HepG2 (cell line): ENCODE data around the gene GLYATL1B. TPM values are rescaled to one million over a fixed set of nuclear protein-coding genes. Genes with fewer than 3 reads are reported as not detected.

Experiments used
- ATRX ChIP-seq: sonication (generic); formaldehyde crosslinking; IDR thresholded peaks from 2 replicates; pipeline ENCODE4 v1.4.0; 2020; ENCODE audit warnings: missing genetic modification reagents, borderline replicate concordance
- ERF ChIP-seq: IDR thresholded peaks from 2 replicates; pipeline ENCODE4 v1.6.1; 2018; ENCODE audit warnings: missing biosample characterization, missing genetic modification reagents
- GABPA ChIP-seq, 2 experiments: IDR thresholded peaks; 2 replicates each; pipeline ENCODE4 v1.6.1; 2011 to 2016; ENCODE audit warnings: low read depth in 2 of 2, low read length in 1 of 2, missing biosample characterization in 1 of 2, missing genetic modification characterization in 1 of 2
- KAT7 ChIP-seq: IDR thresholded peaks from 2 replicates; pipeline ENCODE4 v1.6.1; 2018; ENCODE audit warnings: borderline replicate concordance, missing compliant biosample characterization
- MAFG ChIP-seq: sonication (generic); formaldehyde crosslinking; IDR thresholded peaks from 2 replicates; pipeline ENCODE4 v1.5.1; 2020; ENCODE audit warnings: mild to moderate bottlenecking, missing genetic modification reagents
- NFATC3 ChIP-seq: sonication (generic); formaldehyde crosslinking; IDR thresholded peaks from 2 replicates; pipeline ENCODE4 v1.5.1; 2020; ENCODE audit warnings: mild to moderate bottlenecking, missing genetic modification reagents
- NONO ChIP-seq, 2 experiments: fragments of 450-650 bp in 1 of 2; sonication (generic) in 1 of 2; formaldehyde crosslinking in 1 of 2; IDR thresholded peaks in 1 of 2; conservative IDR thresholded peaks in 1 of 2; 2 replicates each; pipeline versions ENCODE4 v1.6.1 to v1.8.0; 2017 to 2022; ENCODE audit warnings: mild to moderate bottlenecking in 1 of 2, missing genetic modification reagents in 1 of 2, moderate library complexity in 1 of 2
- PHF20 ChIP-seq: sonication (generic); formaldehyde crosslinking; IDR thresholded peaks from 2 replicates; pipeline ENCODE4 v1.5.0; 2020; ENCODE audit warnings: mild to moderate bottlenecking, missing genetic modification reagents
- SRY ChIP-seq: sonication (generic); formaldehyde crosslinking; IDR thresholded peaks from 2 replicates; pipeline ENCODE4 v1.8.0; 2022; ENCODE audit warnings: mild to moderate bottlenecking, missing genetic modification reagents
- THYN1 ChIP-seq: sonication (generic); formaldehyde crosslinking; IDR thresholded peaks from 2 replicates; pipeline ENCODE4 v1.8.1; 2023; ENCODE audit warnings: low read depth, mild to moderate bottlenecking, moderate library complexity, missing genetic modification reagents, borderline replicate concordance
- U2AF1 ChIP-seq: fragments of 200-400 bp; formaldehyde crosslinking; optimal IDR thresholded peaks from 2 replicates; pipeline ENCODE3; 2017; ENCODE audit warnings: mild to moderate bottlenecking, low read depth, low read length
- ZBTB14 ChIP-seq: sonication (generic); formaldehyde crosslinking; IDR thresholded peaks from 2 replicates; pipeline ENCODE4 v1.4.0; 2020; ENCODE audit warnings: missing genetic modification reagents
- ZNF160 ChIP-seq: sonication (generic); formaldehyde crosslinking; IDR thresholded peaks from 2 replicates; pipeline ENCODE4 v1.8.0; 2022; ENCODE audit warnings: mild to moderate bottlenecking, inconsistent platforms, missing genetic modification reagents
- ZNF205 ChIP-seq: IDR thresholded peaks from 2 replicates; pipeline ENCODE4 v1.6.1; 2018; ENCODE audit warnings: missing biosample characterization, missing genetic modification reagents
- ZNF547 ChIP-seq: sonication (generic); formaldehyde crosslinking; IDR thresholded peaks from 2 replicates; pipeline ENCODE4 v1.5.1; 2020; ENCODE audit warnings: mild to moderate bottlenecking, missing genetic modification reagents
- polyA plus RNA-seq, 8 experiments: library from polyadenylated mRNA; depleted of rRNA in 3 of 8; stranded (reverse) in 7 of 8; unstranded in 1 of 8; fragments of >200 nt; fragmentation: Illumina TruSeq in 4 of 8; extraction: Trizol in 4 of 8; gene quantifications; 2 replicates each; pipeline versions ENCODE4 v1.2.1 to v1.2.3, GENCODE V29; 2011 to 2016; ENCODE audit warnings: low read depth in 4 of 8, missing spikeins in 1 of 8, mixed read lengths in 1 of 8; ENCODE audit not compliant: insufficient read depth in 1 of 8
- total RNA-seq, 5 experiments: library from RNA; depleted of rRNA; stranded (reverse); fragments of >200 nt; fragmentation: Illumina TruSeq; extraction: Trizol; gene quantifications; 2 replicates each; pipeline ENCODE4 v1.2.3, GENCODE V29; 2016; ENCODE audit warnings: low read depth in 1 of 5
- TF ChIP-seq, protein P1 (sequence below): sonication (generic); formaldehyde crosslinking; IDR thresholded peaks from 2 replicates; pipeline ENCODE4 v1.5.0; 2020; ENCODE audit warnings: missing genetic modification reagents, mild to moderate bottlenecking, borderline replicate concordance
- TF ChIP-seq, protein P2 (sequence below): sonication (generic); formaldehyde crosslinking; IDR thresholded peaks from 2 replicates; pipeline ENCODE4 v1.4.0; 2020; ENCODE audit warnings: mild to moderate bottlenecking, missing genetic modification reagents
- TF ChIP-seq, protein P3 (sequence below), 2 experiments: sonication (generic) in 1 of 2; formaldehyde crosslinking in 1 of 2; IDR thresholded peaks; 2 replicates each; pipeline versions ENCODE4 v1.4.0 to v1.6.1; 2016 to 2020; ENCODE audit warnings: borderline replicate concordance in 1 of 2, low read depth in 1 of 2, mild to moderate bottlenecking in 1 of 2, missing genetic modification reagents in 1 of 2

GLYATL1B gene
- total and polyA plus RNA-seq, 2 of the 13 experiments (the other 11 are each of a cell fraction or from before 2014, with no cell fraction given) = not detected

- no peak for TF ChIP-seq ZBTB14
- no peak for TF ChIP-seq PHF20 (CRISPR knock-in tag)
- no peak for TF ChIP-seq THYN1 (CRISPR knock-in tag)
- 0 out of 2 replicates have a peak, but pooled peaks have one; percentile 48 for TF ChIP-seq NFATC3 (CRISPR knock-in tag)
- TF ChIP-seq MAFG (CRISPR knock-in tag) = no peak
- no peak for TF ChIP-seq U2AF1
- TF ChIP-seq ATRX (CRISPR knock-in tag) = no peak
- no peak for TF ChIP-seq ERF (CRISPR knock-in tag)
- TF ChIP-seq KAT7 (CRISPR knock-in tag) = no peak
- TF ChIP-seq NONO (IDR thresholded peaks at IDR 0.05) = no peak
- TF ChIP-seq NONO (CRISPR knock-in tag; conservative IDR thresholded peaks at IDR 0.05) = peak; percentile 58; the same call in 1 of the 2 replicates
- TF ChIP-seq ZNF205 = no peak
- no peak for TF ChIP-seq ZNF160 (CRISPR knock-in tag)
- no peak for TF ChIP-seq GABPA (IDR thresholded peaks at IDR 0.05; ENCODE audit: low read depth, low read length)
- no peak for TF ChIP-seq GABPA (CRISPR knock-in tag; IDR thresholded peaks at IDR 0.05; ENCODE audit: low read depth)
- TF ChIP-seq, protein P1, sequence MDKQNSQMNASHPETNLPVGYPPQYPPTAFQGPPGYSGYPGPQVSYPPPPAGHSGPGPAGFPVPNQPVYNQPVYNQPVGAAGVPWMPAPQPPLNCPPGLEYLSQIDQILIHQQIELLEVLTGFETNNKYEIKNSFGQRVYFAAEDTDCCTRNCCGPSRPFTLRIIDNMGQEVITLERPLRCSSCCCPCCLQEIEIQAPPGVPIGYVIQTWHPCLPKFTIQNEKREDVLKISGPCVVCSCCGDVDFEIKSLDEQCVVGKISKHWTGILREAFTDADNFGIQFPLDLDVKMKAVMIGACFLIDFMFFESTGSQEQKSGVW = no peak
- 0 out of 2 replicates have a peak, but pooled peaks have one; percentile 44 for TF ChIP-seq ZNF547 (CRISPR knock-in tag)
- TF ChIP-seq, protein P2, sequence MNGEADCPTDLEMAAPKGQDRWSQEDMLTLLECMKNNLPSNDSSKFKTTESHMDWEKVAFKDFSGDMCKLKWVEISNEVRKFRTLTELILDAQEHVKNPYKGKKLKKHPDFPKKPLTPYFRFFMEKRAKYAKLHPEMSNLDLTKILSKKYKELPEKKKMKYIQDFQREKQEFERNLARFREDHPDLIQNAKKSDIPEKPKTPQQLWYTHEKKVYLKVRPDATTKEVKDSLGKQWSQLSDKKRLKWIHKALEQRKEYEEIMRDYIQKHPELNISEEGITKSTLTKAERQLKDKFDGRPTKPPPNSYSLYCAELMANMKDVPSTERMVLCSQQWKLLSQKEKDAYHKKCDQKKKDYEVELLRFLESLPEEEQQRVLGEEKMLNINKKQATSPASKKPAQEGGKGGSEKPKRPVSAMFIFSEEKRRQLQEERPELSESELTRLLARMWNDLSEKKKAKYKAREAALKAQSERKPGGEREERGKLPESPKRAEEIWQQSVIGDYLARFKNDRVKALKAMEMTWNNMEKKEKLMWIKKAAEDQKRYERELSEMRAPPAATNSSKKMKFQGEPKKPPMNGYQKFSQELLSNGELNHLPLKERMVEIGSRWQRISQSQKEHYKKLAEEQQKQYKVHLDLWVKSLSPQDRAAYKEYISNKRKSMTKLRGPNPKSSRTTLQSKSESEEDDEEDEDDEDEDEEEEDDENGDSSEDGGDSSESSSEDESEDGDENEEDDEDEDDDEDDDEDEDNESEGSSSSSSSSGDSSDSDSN = no peak
- TF ChIP-seq, protein P3, sequence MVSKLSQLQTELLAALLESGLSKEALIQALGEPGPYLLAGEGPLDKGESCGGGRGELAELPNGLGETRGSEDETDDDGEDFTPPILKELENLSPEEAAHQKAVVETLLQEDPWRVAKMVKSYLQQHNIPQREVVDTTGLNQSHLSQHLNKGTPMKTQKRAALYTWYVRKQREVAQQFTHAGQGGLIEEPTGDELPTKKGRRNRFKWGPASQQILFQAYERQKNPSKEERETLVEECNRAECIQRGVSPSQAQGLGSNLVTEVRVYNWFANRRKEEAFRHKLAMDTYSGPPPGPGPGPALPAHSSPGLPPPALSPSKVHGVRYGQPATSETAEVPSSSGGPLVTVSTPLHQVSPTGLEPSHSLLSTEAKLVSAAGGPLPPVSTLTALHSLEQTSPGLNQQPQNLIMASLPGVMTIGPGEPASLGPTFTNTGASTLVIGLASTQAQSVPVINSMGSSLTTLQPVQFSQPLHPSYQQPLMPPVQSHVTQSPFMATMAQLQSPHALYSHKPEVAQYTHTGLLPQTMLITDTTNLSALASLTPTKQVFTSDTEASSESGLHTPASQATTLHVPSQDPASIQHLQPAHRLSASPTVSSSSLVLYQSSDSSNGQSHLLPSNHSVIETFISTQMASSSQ (IDR thresholded peaks at IDR 0.05; ENCODE audit: low read depth) = no peak
- TF ChIP-seq, protein P3 (CRISPR knock-in tag; IDR thresholded peaks at IDR 0.05; ENCODE audit: borderline replicate concordance) = peak; percentile 59; the same call in 1 of the 2 replicates
- no peak for TF ChIP-seq SRY
Measured at GRCh38 chr11:59135648-59136461, 49.7 kb downstream of the GLYATL1B start (continued).
